RPMI8226 (cell line): Measurements from ENCODE around the gene SMC1B.
"Not testable (repeated sequence)": the region's sequence is repeated elsewhere in the genome, so short reads cannot be mapped to it uniquely, and the experiment has no call there.

Experiments
- DNase-seq: peaks from one replicate; pipeline ENCODE4 v3.0.0-alpha.2; 2015

SMC1B gene

DNA sequence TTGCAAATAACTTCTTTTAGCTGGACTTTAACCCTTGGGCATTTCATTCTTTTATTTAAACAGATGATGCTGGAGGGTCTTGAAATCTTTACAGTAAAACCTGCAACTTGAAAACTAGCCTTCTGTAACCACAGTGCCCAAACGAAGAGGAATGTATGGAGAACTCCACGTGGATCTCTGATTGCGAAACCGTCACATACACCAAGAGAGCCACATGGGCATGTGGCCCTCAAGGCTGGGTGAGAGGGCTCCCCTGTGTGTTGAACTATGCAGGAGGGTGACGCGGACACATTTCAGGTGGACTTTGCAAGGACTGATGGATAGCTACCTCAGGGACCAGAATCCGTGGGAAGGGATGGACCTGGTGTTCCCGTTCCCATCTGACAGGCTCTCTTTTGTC, 73.1 kb downstream of the SMC1B start:
- DNase-seq = no peak

DNA sequence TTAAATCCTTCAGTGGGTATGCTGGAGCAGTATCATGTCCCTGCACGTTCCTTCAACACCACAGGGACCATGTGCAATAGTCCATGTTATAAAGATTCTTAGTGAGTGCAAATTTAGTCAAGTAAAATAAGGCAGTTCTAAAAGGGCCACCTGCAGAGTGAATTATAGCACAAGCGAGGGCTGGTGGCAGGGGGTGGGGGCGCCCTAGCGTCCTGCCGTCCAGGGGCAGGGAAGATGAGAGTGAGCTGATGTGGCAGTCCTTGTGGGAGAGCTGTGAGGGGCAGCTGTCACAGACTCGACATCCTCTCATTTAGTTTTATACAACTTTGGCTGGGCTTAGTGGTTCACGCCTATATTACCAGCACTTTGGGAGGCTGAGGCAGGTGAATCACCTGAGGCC, 74.6 kb downstream of the SMC1B start:
- DNase-seq = no peak

DNA sequence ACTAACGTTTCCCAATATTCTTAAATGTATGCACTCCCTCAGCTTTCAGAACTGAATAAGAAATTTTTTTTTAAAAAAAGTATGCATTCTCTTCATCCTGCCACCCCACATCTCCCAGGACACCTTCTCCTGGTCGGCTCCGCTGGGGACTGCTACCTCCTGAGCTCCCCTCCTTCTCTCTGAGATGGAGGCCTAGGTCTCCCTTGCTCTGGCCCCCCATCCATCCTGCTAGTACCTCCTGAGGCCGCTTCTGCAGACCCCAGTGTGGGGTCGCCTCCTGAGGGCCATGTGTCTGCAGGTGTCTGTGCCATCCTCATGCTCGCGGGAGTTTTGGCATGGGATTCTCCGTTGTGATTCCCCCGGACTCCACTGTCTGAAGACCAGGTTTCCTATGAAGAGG, 75.9 kb downstream of the SMC1B start:
- no peak for DNase-seq

DNA sequence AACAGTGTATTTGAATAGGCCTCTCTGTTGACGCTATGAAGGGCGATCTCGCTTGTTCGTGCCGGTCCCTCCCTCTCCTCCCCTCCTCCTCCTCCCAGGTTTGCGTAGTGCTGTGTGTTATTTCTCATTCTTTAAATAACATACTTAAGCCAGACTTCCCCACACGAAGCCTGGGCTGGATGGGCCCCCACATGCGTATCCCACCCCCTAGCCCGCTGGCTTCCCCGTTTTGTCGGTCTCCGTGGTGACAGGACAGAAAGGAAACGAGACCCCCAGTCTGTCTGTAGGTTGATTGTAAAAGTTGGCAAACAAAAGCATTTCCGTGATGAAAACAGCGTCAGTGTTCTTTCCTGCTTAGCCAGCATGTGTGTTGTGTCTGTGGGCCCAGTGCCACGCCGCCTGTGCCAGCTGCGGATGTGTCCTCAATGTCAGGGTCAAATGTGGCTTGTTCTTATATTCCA, 76.4 kb downstream of the SMC1B start:
- no peak for DNase-seq

DNA sequence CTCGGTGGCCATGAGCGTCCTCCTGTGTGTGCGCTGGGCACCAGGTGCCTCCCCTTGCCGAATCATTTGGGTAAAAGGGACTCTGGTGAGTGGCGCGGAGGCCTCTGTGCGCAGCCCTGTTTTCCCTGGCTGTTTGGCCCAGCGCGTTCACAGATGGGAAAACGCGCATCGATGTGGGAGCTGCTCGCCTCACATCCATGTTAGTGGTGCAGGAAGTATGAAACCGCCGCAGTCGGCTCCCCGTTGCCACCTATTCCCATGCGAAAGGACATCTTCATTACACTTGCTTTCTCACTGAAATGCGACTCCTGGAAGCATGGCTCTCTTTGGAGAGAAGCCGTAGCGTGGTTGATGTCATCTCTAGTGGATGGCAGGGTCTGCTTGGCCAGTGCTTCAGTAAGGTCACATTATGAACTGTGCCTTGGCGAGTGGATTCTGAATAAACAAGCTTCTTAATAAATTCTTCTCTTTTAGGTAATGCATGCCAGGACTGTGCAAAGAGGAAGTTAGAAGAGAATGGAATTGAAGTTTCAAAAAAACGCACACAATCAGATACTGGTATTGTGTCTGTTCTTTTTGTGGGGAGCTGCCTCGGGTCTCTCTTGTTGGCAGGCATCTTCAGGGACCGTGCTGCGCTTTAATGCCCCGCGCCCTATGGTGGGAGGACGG, 77.4 kb downstream of the SMC1B start:
- no peak for DNase-seq

DNA sequence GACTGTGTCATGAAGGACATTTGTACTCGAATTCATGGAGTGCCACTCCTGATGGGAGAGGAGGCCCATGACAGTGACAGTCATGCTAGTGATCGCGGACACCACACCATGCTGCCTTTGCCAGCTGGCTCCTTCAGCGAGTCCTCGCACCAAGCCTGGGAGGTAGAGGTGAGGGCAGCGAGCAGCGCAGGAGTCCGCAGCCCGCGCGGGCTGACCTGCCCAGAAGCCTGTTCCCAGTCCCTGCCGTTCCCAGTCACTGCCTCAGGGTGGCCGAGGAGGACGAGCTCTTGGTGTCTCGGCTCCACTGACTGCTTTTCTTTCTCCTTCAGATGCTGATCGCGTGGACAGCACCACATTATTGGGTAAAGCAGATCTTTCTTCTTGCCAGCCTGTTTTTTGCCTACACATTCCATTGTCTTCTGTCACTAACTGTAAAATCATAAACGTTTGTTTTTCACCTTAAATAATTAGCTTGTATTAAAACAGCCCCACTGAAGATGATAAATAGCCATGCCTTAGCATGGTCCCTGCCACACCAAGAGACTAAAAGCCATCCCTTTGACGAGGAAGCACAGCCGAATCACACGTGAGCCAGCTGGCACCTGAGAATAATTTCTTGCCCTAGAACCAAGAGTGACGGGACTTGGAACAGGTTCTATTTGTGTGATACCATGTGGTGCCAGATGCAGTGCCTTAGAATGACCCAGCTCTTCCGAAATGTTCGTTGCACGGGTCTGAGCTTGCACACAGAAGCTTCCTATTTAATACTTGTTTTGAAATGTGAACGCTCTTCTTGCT, 78.2 kb downstream of the SMC1B start:
- no peak for DNase-seq

DNA sequence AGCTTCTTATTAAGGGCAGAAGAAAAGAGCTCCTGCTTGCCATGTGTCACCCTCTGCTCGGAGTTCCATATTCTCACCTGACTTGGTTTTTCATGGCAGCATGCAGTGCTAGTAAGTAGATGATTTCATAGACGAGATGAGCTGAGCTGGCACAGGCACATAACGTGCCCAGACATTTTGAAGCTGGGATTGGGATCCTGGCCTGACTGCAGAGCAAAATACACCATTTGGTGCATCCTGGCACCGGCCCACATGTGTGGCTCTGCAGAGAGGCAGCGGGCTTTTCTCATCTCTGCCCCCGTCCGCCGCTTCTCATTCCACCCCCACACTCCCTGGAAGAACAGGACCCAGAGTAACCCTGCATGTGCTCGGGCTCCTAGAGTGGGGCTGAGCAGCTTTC, 78.9 kb downstream of the SMC1B start:
- no peak for DNase-seq

DNA sequence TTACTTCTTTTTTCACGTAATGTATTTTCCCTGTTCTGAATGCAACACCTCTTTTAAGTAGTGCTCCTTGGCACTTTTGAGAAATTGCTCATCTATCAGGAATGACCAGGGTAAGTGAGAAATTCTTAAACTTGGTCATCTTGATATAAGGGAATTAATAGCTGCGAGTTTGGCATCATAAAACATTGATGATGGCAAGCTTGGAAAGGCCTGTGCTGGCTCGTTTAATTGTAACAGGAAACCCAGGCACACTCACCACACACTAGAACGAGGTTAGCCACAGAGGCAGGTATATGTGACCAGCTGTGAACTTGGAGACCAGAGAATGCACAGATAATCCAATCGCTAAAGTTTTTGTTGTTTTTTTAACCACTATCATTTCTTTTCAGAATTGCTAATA, 79.3 kb downstream of the SMC1B start:
- DNase-seq = no peak

DNA sequence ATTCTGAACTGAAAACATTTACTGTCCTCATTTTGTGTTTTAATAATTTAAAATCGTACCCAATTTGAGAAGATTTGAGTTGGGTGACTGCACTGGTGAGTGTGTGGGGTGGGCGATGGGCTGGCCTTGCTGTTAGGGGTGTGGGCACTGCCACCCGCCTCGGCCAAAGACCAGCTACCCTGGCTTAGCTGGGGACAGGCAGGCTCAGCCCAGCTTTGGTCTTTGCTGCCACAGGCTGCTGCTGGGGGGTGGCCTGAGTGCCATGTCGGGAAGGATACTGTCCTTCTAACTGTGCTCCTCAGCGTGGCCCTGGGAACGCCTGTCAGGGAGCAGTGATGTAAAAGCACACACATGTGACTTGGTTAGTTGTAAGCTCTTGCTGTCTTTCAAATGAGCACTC, 81.4 kb downstream of the SMC1B start:
- no peak for DNase-seq

DNA sequence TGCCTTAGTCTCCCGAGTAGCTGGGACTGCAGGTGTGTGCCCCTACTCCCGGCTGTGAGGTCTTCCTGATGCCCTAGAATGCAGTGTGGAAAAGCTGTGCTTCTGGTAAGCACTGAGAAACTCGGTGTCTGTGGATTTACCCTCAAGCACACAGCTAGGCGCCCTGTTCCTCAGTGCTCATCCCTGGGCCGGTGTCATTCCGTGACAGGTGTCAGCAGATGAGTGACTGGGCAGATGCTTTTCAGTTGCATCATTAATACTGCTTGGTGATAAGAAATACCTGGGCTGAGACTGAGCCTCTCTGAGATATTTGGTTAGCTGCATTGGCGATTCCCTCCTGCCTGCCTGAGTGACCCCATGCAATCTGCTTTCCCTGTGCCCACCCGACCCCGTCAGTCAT, 81.9 kb downstream of the SMC1B start:
- no peak for DNase-seq

DNA sequence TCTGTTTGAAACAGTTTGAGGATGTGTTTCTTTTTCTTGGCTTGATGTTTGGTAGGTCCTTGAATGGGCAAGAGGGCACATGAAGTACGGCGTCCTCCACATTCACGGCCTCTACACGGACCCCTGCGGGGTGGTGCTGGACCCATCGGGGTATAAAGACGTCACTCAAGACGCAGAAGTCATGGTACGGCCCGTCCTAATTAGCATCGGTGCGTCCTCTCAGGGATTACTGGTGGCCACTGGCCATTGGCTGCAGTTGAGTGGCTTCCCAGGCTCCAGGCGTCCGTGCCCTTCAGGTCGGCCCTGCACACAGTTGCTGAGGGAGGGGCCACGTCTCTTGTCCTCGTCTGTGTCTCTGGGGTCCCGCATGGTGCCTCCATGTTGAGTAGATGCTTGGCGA, 82.9 kb downstream of the SMC1B start:
- no peak for DNase-seq

DNA sequence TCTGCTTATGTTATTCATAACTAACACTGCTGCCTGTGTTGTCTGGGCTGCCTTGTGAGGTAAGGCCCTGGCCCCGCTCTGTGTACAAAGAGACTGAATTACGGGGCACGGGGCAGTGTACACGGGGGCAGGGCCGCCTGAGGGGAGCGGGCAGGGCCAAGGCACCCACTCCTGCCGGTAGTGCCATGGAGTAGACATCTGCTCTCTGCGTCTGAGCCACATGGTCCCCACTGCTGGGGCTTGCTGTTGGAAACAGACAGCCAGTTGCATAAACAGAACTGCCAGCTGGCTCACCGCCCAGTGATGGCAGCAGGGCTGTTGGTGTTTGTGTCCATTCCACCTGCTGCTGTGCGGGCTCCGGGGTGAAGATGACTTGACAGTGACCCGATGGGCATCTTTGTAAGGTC, 83.9 kb downstream of the SMC1B start:
- no peak for DNase-seq

DNA sequence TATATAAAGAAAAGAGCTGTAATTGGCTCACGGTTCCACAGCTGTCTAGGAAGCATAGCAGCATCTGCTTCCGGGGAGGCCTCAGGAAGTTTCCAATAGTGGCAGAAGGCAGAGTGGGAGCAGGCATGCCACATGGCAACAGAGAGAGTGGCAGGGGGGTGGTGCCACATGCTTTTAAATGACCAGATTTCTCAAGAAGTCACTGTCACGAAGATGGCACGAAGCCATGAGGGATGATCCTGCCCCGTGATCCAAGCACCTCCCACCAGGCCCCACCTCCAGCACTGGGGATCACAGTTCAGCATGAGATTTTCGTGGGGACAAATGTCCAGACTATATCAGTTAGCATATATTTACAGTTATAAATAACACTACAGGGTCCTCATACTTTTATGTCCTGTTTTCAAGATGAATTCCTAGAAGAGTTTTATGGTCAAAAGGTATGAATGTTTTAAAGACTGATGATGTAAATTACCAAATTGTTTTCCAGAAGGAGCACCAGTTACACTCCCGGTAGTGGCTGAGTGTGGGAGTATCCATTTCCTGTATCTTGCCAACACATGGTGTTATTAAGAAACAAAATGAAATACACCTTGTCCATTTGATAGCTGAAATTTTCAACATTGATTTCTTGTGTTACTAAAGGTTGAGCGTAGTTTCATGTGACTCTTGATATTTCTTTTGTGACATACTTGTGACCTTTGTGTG, 84.4 kb downstream of the SMC1B start:
- DNase-seq = no peak

DNA sequence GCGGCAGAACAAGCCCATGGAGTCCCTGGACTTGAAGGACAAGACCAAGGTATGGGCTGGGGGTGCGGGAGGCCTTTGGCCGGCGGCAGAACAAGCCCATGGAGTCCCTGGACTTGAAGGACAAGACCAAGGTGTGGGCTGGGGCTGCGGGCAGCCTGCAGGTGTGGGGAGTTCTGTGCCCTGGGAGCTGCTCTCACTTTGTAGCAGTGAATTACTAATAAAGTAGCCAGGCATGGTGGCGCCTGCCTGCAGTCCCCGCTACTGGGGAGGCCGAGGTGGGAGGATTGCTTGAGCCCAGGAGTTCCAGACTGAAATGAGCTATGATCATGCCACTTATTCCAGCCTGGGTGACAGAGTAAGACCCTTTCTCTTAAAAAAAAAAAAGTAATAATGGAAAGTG, 85.1 kb downstream of the SMC1B start:
- DNase-seq = not testable (repeated sequence)

DNA sequence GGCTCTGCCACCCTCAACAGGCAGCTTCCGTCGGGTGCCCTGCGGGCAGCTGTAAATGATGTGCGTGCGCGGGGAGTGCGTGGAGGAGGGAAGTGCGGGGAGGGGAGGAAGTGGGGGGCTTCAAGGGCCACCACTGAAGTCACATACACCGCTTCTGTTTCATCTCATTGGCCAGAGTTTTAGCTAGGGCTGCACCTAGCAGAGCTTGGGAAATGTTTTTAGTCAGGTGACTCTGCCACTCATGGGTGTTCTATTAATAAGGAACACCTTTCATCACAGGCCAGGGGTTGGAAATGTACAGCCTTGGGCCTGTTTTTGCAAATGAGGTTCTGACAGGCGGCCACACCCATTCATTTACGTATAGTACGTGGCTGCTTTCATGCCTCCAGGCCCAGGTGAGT, 89.1 kb downstream of the SMC1B start:
- no peak for DNase-seq

DNA sequence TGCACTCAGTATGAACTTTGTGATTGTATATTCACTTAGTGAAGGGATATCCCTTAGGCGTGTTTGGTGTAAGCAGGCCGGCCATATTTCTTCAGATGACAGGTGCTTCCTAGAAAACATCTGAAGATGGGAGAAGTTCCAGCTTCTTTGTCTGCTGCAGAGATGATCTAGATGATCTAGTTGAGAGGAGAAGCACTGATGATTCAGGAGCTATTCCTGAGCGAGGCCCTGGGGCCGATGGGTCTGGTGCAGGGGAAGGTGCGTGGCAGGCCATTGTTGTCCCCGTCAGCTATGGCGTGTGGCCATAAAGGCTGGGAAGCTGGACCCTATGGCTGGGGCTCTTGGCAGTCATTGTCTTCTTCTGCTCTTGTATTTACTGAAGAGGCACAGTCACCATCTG, 89.7 kb downstream of the SMC1B start:
- no peak for DNase-seq

DNA sequence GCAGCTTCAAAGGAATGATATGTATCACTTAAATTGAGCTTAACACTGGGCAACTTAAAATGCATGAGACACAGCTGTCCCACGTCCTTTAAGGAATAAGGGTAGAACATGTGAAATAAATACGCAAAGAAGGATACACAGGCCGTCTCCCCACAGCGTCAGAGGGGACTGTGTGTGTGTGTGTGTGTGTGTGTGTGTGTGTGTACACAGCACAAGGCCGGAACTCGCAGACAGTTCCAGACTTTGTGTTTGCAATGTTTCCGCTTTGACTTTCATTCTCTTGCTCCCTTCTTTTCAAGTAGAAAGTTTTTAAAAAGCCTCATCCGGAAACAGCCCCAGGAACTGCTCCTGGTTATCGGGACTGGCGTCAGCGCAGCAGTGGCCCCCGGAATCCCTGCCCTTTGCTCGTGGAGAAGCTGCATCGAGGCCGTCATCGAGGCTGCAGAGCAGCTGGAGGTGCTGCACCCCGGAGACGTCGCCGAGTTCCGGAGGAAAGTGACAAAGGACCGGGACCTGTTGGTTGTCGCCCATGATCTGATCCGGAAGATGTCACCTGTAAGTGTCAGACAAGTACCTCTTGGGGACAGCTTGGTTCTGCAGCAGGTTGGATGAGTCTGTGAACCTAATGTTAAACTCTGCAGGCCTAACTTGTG, 90.4 kb downstream of the SMC1B start:
- no peak for DNase-seq

DNA sequence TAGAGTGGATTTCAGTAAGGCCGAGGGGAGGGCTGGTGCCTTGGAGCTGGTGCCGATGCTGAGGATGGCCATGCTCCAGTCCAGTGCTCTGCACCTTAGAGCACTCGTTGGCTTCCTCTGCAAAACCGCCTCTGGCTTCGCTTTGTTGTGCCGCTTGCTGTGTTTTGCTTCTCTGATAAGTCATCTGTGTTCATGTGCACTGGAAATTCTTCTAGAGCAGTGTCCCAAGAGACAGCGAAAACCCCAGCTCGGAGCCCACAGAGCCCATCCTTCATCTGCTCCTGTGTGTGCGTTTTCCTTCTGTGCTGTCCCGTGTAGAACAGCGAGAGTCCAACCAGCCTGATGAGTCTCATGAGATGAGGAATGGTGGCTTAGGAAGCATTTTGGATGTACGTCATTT, 91.6 kb downstream of the SMC1B start:
- DNase-seq = no peak

DNA sequence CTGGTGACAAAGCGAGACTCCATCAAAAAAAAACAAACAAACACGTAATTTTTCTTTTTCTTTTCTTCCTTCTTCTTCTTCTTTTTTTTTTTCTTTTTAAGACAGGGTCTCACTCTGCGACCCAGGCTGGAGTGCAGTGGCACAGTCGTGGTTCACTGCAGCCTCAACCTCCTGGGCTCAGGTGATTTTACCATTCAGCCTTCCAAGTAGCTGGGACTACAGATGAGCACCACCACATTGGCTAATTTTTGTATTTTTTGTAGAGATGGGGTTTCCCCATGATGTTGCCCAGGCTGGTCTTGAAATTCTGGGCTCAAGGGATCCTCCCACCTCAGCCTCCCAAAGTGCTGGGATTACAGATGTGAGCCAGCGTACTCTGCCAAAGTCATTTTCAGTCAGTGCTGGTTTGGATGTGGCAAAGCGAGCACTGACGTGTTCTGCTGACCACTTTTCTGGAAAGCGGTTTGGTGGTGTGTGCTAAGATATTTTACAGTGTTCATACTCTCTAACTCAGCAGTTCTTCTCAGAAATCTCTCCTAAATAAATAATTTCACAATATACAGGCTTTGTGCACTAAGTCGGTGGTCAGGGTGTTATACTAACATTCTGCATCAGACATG, 92.9 kb downstream of the SMC1B start:
- DNase-seq = no peak

DNA sequence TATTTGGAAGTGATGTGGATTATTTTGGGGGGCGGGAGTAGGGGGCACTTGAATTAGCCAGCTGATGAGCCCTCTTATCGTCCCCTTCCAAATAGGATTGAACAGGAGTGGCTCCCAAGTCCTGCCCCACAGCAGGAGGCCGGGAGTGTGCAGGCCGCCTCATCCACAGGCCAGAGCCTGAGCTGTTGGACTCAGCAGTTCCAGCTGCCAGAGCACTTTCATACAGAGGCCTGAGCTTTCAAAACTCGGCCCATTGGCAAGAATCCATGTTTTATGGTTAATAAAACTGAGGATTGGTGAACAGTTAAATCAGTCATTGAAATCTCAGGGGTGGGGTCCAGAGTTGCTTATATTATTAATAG, 94.1 kb downstream of the SMC1B start:
- DNase-seq = no peak

DNA sequence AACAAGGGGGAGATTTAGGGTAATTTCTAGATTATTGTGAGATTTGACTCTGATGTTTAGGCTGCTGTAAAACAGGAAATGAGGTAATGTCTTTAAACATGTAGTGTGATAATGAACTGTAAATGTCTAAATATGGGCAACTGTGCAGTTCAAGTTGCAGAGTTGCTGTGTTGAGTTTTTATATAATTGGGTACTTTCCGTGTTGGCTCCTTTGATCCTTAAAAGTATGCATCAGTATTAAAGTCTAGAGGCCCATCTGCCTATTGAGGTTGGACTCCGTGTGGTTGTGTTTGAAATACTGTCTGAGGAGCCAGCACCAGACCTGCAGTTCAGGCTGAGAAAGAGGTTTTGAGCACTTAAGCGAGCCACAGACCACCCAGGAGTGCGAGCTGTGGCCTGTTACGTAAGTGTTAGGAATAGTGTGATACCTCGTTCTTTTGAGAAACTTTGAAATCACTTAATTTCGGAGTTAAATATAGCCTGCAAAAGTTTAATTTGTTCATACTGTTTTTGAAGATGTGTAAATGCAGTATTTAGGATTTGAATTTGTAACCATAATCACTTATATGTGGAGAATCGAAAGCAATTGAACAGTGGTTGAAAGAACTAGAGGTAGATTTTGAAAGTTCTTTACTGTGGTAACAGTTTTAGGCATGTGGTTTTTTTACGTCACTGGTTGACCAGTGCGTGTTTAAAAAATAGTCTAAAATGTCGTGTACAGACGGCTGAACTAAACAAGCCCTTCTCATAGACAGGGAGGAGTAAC, 94.7 kb downstream of the SMC1B start:
- DNase-seq = no peak

DNA sequence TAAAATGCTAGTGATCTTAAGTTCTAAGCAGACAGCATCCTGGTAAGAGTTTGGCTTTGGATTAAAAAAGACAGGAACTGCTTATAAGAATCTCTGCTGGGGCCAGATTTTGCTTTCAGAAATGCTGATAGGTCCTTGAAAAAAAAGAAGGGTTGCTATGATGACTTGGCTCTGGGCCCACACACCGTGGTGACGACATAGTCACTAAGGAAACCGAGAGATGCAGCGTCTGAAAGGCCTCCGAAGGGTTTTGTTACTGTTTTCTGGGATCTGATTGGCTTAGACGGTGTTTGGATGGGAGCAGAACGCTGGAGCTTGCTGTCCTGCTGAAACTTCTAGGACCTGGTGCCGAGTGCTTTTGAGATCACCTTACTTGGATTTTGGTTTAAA, 95.2 kb downstream of the SMC1B start:
- no peak for DNase-seq
